Nephron progenitor cell (in vitro differentiated cells): ENCODE measurements around the gene ZC3H6.

ENCODE experiments used
- DNase-seq: peaks from one replicate; pipeline ENCODE4 v3.0.0; 2021
- H3K27ac Mint-ChIP-seq: 2 replicates; pipeline ENCODE4 v1.8.0; 2021; ENCODE audit warnings: mild to moderate bottlenecking, moderate library complexity, mixed read lengths
- H3K27me3 Mint-ChIP-seq: 2 replicates; pipeline ENCODE4 v1.8.0; 2021; ENCODE audit warnings: mild to moderate bottlenecking, low read depth, mixed read lengths; ENCODE audit not compliant: poor library complexity
- H3K36me3 Mint-ChIP-seq: 2 replicates; pipeline ENCODE4 v1.8.0; 2021; ENCODE audit warnings: low read depth, mixed read lengths
- H3K4me1 Mint-ChIP-seq: 2 replicates; pipeline ENCODE4 v1.8.0; 2021; ENCODE audit warnings: mixed read lengths
- H3K4me3 Mint-ChIP-seq: 2 replicates; pipeline ENCODE4 v1.8.0; 2021; ENCODE audit warnings: mild to moderate bottlenecking, moderate library complexity, mixed read lengths
- H3K9me3 Mint-ChIP-seq: 2 replicates; pipeline ENCODE4 v1.8.0; 2021; ENCODE audit warnings: mild to moderate bottlenecking, moderate library complexity, mixed read lengths
- TF ChIP-seq, protein P1 (sequence below): fragments of 200-600 bp; sonication (generic); IDR thresholded peaks from 2 replicates; pipeline ENCODE4 v1.5.0; 2021; ENCODE audit warnings: antibody characterized with exemption

ZC3H6 gene

DNA sequence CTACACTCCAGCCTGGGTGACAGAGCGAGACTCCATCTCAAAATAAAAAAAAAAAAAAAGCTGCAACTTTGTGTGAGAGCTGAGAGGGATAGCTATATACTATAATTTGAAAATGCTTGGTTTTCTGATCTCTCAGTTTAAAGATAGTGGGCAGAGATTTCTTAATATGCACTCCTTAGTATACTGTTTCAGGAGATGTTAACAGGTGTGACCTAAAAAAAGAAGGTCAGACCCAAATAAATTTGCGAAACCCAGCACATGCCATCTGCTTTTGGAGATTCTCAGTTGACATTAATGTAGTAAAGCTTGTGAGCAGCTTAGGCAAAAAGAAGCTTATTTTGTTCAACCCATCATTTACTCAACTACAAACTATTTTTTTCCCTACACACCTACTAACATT is 37.4 kb downstream of the ZC3H6 start:
- Mint-ChIP-seq H3K27me3 (no peaks in the 10 kb centered on the region), H3K4me1 (peaks cover 4% of the 10 kb centered on the region), H3K27ac (no peak overlapping the region), H3K9me3 (no peaks in the 10 kb centered on the region), H3K36me3 (peaks cover 27% of the 10 kb centered on the region), H3K4me3 (no peak overlapping the region)
- no peak for DNase-seq
- TF ChIP-seq, protein P1, sequence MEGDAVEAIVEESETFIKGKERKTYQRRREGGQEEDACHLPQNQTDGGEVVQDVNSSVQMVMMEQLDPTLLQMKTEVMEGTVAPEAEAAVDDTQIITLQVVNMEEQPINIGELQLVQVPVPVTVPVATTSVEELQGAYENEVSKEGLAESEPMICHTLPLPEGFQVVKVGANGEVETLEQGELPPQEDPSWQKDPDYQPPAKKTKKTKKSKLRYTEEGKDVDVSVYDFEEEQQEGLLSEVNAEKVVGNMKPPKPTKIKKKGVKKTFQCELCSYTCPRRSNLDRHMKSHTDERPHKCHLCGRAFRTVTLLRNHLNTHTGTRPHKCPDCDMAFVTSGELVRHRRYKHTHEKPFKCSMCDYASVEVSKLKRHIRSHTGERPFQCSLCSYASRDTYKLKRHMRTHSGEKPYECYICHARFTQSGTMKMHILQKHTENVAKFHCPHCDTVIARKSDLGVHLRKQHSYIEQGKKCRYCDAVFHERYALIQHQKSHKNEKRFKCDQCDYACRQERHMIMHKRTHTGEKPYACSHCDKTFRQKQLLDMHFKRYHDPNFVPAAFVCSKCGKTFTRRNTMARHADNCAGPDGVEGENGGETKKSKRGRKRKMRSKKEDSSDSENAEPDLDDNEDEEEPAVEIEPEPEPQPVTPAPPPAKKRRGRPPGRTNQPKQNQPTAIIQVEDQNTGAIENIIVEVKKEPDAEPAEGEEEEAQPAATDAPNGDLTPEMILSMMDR = no peak

DNA sequence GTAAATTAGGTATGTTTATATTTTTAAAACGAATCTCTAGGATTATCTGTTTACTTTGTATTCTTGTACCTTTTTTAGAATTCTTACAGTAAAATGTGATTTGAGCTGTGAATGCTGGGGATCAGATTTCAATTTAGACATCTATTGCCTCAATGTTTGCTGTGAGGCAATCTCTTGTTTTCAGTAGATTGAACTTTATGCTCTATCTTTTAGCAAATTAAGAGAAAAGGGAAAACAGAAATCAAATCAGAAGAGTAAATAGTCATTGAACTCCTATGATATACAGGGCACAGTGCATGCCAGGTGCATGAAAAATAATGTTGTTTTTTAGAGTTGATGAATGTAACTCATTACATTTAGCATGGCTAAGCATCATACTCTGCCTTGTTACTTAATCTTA is 39.5 kb downstream of the ZC3H6 start:
- Mint-ChIP-seq H3K27me3 (no peaks in the 10 kb centered on the region), H3K9me3 (no peaks in the 10 kb centered on the region), H3K4me1 (peaks cover 4% of the 10 kb centered on the region), H3K27ac (peak overlapping the region; percentile 47), H3K36me3 (peaks cover 34% of the 10 kb centered on the region), H3K4me3 (no peak overlapping the region)
- TF ChIP-seq, protein P1 = no peak
- DNase-seq = no peak

DNA sequence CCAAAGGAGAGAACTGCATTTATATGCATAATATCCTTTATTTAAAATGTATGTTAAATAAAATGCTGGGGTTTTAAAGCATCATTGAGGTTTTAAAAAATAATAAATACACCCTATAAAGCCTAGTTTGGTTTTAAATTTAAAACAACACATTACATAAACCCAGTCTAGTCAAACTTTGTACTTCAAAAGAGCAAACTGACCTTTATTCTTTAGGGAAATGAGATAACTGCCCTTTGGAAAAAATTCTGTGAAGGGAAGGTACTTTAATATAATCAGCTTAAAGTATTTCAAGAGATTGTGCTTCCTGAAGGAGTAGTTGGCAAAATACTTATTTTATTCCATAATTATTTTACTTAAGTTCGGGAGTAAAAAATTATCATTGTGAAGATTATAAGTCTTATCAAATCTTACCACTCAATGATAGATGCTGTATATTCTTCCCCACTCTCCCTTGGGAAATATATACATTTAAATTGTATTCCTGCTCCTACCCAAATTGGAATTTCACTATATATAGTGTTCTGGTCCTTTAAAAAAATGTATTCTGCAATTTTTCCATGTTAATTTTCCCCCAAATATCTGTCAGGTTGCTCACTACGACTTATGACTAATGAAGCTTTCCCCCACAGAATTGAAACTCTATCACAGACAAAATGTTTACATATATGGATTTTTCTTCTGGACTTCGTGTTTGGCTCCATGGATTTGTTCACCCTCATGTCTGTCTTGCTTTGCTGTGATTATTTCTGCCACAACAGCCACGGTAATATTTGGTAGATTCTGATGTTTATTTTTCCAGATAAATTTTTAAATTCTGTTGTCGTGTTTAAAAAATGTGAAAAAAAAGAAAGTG is 42.1 kb downstream of the ZC3H6 start:
- Mint-ChIP-seq H3K36me3 (peaks cover 25% of the 10 kb centered on the region), H3K27ac (no peak overlapping the region), H3K27me3 (no peaks in the 10 kb centered on the region), H3K9me3 (no peaks in the 10 kb centered on the region), H3K4me1 (no peaks in the 10 kb centered on the region), H3K4me3 (no peak overlapping the region)
- TF ChIP-seq, protein P1 = no peak
- no peak for DNase-seq

DNA sequence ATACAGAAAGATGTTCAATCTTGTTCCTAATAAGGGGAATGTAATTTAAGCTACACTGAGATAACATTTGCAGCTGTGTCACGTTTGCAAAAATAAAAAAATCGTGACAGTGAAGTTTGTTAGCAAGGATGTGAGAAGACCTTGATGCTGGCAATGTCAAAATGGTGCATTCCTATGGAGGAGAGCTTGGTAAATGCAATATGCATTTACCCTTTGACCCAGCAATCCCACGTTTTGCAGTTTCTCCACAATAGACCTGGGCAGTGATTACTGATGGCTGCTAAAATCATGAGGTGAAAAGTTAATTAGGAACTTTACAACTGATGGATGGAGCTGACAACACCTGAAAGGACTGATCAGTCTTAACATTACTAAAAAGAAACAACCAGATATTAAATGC is 43.1 kb downstream of the ZC3H6 start:
- no peak overlapping the region for H3K27ac Mint-ChIP-seq
- TF ChIP-seq, protein P1 = no peak
- H3K27me3 Mint-ChIP-seq = no peaks in the 10 kb centered on the region
- no peaks in the 10 kb centered on the region for H3K4me1 Mint-ChIP-seq
- H3K36me3 Mint-ChIP-seq = peaks cover 34% of the 10 kb centered on the region
- no peak for DNase-seq
- H3K4me3 Mint-ChIP-seq = no peak overlapping the region
- H3K9me3 Mint-ChIP-seq = no peaks in the 10 kb centered on the region

DNA sequence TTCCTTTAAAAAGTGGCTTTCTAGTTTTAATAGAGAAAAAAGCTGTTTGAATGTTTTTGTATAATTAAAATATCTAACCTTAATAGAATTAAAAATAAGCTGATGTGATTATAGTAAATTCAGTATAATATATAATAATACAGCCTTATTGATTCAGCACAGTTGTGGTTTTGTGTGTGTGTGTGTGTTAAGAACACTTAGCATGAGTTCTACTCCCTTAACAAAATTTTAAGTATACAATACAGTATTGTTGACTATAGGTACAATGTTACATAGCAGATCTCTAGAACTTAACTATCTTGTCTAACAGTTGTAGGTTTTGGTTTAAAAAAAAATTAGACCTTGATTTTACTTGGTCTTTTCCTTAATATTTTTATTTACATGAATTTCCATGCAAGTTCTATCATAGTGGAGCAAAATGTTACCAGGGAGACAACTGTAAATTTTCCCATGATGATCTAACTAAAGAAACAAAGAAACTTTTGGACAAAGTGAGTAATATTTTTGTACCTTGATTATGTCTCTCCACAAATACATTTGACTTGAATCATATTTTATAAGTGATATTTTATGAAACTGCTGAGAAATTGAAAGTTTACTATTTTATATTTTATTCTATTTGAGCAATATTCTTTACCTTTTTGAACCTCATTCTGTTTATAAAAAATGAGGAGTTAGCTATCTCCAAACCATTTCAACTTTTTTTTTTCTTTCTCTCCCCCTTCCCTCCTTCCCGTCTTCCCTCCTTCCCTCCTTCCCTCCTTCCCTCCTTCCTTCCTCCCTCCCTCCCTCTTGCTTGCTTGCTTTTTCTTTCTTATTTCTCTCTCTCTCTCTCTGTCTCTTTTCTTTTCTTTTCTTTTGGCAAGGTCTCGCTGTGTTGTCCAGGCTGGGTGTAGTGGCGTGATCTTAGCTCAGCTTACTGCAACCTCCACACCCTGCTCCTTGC is 46.3 kb downstream of the ZC3H6 start:
- TF ChIP-seq, protein P1 = no peak
- H3K4me1 Mint-ChIP-seq = no peaks in the 10 kb centered on the region
- peaks cover under 1% of the 10 kb centered on the region for H3K9me3 Mint-ChIP-seq
- peaks cover 44% of the 10 kb centered on the region for H3K36me3 Mint-ChIP-seq
- no peaks in the 10 kb centered on the region for H3K27me3 Mint-ChIP-seq
- H3K27ac Mint-ChIP-seq = no peak overlapping the region
- no peak overlapping the region for H3K4me3 Mint-ChIP-seq
- no peak for DNase-seq
